Thymus (tissue), 11 donors: ENCODE data around the gene RGPD6. TPM values are rescaled to one million over a fixed set of nuclear protein-coding genes. Genes with fewer than 3 reads are reported as not detected.
"Not testable (repeated sequence)": the region's sequence is repeated elsewhere in the genome, so short reads cannot be mapped to it uniquely, and the experiment has no call there.

ENCODE experiments used
- DNase-seq, 9 donors: peaks; one replicate each; pipeline ENCODE4 v3.0.0-alpha.2; 2013; ENCODE audit warnings: low spot score in 9 of 9, low read depth in 6 of 9, missing footprints in 1 of 9
- H3K27ac ChIP-seq, 2 donors: one replicate each; pipeline ENCODE4 v1.5.1; 2013; ENCODE audit warnings: control low read depth in 1 of 2, low read depth in 1 of 2, low read length in 1 of 2, mild to moderate bottlenecking in 1 of 2, moderate library complexity in 1 of 2
- H3K27me3 ChIP-seq, 2 donors: one replicate each; pipeline ENCODE4 v1.5.1; 2013; ENCODE audit warnings: low read length in 1 of 2; ENCODE audit not compliant: control insufficient read depth in 2 of 2, insufficient read depth in 1 of 2
- H3K36me3 ChIP-seq, 2 donors: one replicate each; pipeline ENCODE4 v1.5.1; 2013; ENCODE audit warnings: low read length in 1 of 2, mild to moderate bottlenecking in 1 of 2, moderate library complexity in 1 of 2; ENCODE audit not compliant: control insufficient read depth in 2 of 2, insufficient read depth in 2 of 2
- H3K4me1 ChIP-seq, 2 donors: one replicate each; pipeline ENCODE4 v1.5.1; 2013; ENCODE audit warnings: low read length in 2 of 2; ENCODE audit not compliant: control insufficient read depth in 2 of 2, insufficient read depth in 2 of 2
- H3K4me3 ChIP-seq, 2 donors: one replicate each; pipeline ENCODE4 v1.5.1; 2013; ENCODE audit warnings: low read length in 2 of 2, control low read depth in 1 of 2, mild to moderate bottlenecking in 1 of 2
- H3K9me3 ChIP-seq, 2 donors: one replicate each; pipeline ENCODE4 v1.5.1; 2013; ENCODE audit warnings: low read length in 1 of 2, mild to moderate bottlenecking in 1 of 2; ENCODE audit not compliant: control insufficient read depth in 2 of 2, insufficient read depth in 1 of 2
- WGBS: extraction: QIAGEN DNeasy Blood & Tissue Kit; methylation state at CpG from one replicate; pipeline ENCODE4 v1.1.7; 2013; 5-methylcytosine and 5-hydroxymethylcytosine counted together
- polyA plus RNA-seq: library from polyadenylated mRNA; stranded (reverse); fragments of 200-250 nt; gene quantifications from one replicate; pipeline ENCODE4 v1.2.3, GENCODE V29; 2013
- total RNA-seq: library from RNA; stranded (reverse); fragments of 120-200 nt; gene quantifications from one replicate; pipeline ENCODE4 v1.2.4, GENCODE V29; 2013
- donor health status: healthy.

Gene RGPD6
- total and polyA plus RNA-seq, 2 donors: 10.0 to 20.2 TPM

DNA sequence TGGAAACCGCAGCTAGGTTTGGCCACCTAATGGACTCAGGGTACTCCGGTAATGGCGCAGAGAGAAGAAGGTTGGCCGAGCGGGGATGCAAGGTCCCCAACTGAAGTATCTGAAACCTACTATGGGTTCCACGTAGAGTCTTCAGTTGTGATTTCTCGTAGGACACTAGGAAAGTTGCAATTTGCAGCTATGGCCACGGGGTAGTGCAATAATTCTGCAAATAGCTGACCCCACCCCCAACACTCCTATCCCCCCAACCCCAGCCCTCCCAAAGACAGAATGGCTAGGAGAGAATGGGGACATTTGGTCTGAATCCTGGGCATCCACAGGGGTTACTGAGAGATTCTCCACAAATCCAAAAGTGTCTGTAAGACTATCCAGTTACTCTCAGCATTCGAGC is 25.1 kb upstream of the RGPD6 start:
- not testable (repeated sequence) for H3K4me3 ChIP-seq, H3K9me3 ChIP-seq, DNase-seq, H3K27ac ChIP-seq, H3K27me3 ChIP-seq, H3K36me3 ChIP-seq, H3K4me1 ChIP-seq
- 98% methylated on average over 5 of the region's 9 CpGs for WGBS

DNA sequence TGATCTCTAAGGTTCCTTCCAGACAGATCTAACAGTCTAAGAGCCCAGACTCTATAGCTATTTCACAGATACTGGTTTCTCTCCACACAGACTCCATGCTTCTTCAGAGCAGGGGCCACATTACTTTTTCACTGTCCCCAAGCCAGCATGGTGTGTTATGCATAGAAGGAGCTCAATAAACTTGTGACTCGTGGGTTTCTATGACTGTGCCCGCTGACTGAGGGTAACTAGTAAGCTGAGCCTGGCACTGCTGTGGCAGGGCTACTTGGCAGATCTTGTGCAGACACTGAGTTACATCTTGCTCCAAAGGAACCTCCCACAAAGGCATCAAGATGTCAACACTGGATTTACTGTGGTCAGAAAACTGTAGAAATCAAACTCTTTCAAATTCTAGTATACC is 15.0 kb upstream of the RGPD6 start:
- WGBS: no CpG with 5 or more reads among the region's 2 CpGs
- H3K27ac ChIP-seq, H3K4me3 ChIP-seq, H3K36me3 ChIP-seq, H3K9me3 ChIP-seq, H3K27me3 ChIP-seq, DNase-seq, H3K4me1 ChIP-seq: not testable (repeated sequence)

DNA sequence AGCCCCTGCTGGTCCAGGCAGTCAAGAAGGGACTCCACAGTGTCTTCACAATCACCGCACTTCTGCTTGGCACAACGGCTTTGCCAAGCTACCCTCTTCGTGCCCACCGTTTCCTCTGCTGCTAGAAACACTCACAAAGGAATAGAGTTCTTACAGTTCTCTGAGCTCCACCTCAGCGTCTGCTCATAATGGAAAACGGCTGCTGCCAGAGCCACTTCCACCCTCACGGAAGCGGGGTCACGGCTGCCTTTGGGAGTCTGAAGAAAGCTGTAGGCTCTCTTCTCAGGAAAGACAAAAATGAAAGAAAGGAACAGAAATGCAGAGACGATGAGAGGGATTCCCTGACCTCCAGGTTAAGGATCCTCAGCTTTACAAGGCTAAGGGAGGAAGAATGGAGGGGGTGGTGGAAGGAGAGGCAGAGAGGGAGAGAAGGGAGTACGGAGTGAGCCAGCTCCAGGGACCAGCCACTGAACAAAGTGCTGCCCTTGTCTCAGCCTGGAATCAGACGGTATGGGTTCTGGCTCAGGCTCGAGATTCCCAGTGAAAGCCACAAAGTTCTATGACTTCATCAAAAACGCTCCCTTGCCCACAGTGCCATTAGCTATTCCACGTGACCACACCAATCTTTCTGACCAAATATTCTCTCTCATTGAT is 12.8 kb upstream of the RGPD6 start:
- not testable (repeated sequence) for H3K4me3 ChIP-seq, DNase-seq, H3K4me1 ChIP-seq, H3K27ac ChIP-seq, H3K9me3 ChIP-seq, H3K27me3 ChIP-seq, H3K36me3 ChIP-seq
- WGBS: no CpG with 5 or more reads among the region's 15 CpGs

DNA sequence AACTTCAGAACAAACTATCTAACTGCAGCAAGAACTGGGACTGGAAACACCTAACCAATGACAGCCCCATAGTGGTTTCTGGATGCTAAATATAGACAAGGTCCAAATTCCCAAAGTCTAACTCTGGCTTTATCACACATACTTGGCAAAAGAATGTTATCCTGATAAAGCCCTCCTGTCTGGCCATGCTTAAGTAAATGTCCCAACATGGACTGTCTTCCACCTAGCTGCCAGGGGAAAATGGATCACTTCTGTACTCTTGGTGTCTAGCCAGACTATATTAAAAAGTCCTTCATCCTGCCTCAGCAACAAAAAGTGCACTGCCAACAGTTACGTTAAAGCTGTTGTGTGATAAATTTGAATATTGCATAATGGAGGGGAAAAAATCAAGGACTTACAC is 11.5 kb upstream of the RGPD6 start:
- DNase-seq: not testable (repeated sequence)

DNA sequence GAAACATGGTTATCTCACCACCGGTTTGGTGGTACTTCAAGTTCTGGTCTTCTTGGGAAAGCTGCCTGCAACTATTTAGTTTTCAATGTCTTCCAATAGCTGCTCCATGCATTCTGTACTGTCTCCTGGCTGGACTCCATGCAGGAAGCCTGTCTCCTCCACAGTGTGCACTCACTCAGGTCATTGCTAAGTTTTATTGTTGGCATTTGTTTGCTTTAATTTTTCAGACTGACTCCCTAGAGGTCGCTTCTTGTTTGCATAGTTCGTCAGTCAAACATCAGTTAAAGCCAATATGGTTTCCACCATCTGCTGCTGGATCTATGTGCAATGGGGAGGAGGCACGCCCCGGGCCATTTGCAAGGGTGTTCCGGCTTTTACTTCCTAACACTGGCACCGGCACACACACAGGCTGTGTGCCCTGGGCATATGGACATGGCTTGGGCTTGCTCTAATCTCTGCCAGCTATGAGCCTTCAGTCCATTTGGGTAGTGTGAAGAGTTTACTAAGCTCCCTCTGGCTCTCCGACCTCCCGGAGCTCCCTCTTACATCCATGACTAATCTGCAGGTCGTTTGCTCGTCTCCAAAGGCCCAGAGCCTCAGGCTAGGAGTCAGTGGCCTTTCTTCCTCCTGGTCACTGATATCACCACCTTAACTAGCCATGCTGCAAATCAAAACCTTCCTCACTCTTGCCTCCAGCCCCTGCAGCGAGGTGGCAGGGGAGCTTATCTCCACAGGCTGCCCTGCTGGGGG is 2.4 kb upstream of the RGPD6 start:
- H3K4me3 ChIP-seq, H3K4me1 ChIP-seq, H3K9me3 ChIP-seq, H3K27me3 ChIP-seq, H3K27ac ChIP-seq, H3K36me3 ChIP-seq, DNase-seq: not testable (repeated sequence)
- no CpG with 5 or more reads among the region's 12 CpGs for WGBS

More for the DNA sequence above, 11.5 kb upstream of the RGPD6 start:
- not testable (repeated sequence) for H3K4me1 ChIP-seq, H3K36me3 ChIP-seq, H3K27me3 ChIP-seq, H3K9me3 ChIP-seq, H3K4me3 ChIP-seq, H3K27ac ChIP-seq
- no CpG with 5 or more reads among the region's 1 CpG for WGBS

DNA sequence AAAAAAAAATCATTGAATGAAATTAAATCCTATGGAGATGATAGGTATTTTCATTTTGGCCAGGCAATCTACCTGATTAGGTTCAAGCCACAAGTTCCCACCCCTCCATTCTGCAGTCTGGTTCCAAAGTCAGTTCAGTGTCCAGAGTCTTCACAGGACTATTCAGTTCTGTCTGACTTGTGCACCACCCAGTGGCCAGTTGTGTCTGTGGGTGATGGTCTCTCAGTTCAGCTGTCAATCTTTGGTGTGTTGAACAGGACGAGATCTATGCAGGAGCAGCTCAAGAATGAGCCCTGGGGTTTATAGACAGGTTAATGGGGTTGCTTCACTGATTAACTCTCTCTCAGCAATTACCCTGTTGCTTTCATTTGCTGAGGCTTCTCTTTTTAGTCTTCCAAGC is 1.4 kb upstream of the RGPD6 start:
- H3K36me3 ChIP-seq, H3K27ac ChIP-seq, H3K27me3 ChIP-seq, DNase-seq, H3K4me1 ChIP-seq, H3K4me3 ChIP-seq, H3K9me3 ChIP-seq: not testable (repeated sequence)
- no CpG with 5 or more reads among the region's 1 CpG for WGBS

DNA sequence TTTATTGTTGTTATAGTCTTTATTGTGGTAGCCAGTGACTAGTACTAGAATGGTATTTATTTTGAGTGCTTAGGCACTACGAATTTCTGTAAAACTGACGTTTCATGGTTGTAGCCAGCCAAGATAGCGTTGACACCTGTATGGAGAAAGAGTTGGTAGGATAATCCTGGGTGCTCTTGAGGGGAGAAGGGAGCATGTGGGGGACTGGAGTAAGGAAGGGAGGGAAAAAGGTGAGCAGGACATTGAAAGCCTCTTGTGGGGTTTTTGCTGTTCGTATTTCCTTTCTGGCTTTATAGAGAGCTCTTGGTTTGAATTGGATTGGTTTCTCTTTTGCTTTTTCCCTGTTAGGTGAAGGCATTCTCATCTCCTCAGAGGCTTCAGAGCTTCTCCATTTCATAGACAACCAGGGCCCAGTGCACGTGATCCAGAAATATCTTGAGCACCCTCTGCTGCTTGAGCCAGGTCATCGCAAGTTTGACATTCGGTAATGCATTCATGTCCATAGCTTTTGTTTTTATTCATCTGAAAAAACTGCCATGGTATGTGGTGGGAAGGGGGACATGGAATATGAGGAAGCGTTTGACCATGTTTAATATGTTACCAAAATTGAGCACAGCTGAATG is 77.2 kb downstream of the RGPD6 start:
- not testable (repeated sequence) for H3K36me3 ChIP-seq, H3K4me3 ChIP-seq, H3K27ac ChIP-seq, H3K27me3 ChIP-seq, H3K9me3 ChIP-seq, H3K4me1 ChIP-seq, DNase-seq
- WGBS: no CpG with 5 or more reads among the region's 8 CpGs

DNA sequence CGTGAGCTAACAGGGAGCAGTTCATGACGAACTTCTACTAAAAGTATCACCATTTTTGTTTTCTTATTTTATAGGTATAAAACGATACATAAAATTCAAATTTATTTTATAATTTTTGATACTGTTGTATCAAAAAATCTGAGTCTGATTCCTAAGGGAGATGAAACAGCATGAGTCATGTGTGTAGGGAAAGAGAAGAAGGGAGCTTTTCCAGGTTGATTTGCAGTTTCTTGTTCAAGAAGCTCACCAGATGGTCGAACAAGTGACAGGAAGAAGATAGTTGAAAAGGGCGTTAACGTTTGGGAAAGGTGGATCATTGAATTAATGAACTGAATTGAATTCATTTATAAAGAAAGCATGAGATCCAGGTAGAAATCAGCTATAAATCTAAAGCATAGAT is 81.0 kb downstream of the RGPD6 start:
- not testable (repeated sequence) for H3K27me3 ChIP-seq, H3K4me3 ChIP-seq, H3K36me3 ChIP-seq, H3K9me3 ChIP-seq, H3K27ac ChIP-seq, DNase-seq, H3K4me1 ChIP-seq
- WGBS: no CpG with 5 or more reads among the region's 6 CpGs

DNA sequence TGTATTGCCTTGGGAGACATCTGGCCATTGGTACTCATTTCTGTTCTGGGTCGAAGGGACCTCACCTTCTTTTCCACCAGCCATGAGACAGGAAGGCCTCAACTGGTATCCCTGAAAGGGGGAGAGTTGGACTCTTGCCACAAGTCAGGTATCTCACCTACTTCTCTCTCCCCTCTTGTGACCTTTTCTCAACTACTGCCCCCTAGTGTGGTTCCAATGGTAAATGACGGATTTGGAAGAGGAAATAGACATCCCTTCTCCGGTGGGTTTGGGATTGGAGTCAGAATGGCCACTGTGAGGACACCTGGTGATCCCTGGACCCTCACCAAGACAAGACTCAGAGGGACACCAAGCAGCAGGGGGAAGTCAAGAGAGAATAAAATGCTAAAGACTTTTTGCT is 82.5 kb downstream of the RGPD6 start:
- DNase-seq, H3K27ac ChIP-seq, H3K36me3 ChIP-seq, H3K4me3 ChIP-seq, H3K9me3 ChIP-seq, H3K4me1 ChIP-seq, H3K27me3 ChIP-seq: not testable (repeated sequence)
- WGBS: no CpG with 5 or more reads among the region's 3 CpGs
